NCI-H510A treated with DMSO at 0.1 percent for 48 hours (cell line): ENCODE results near the gene SLAIN1.

ENCODE experiments used
- DNase-seq: peaks from one replicate; lab custom pipeline; 2025; lab: John Stamatoyannopoulos, UW

SLAIN1 gene

GRCh38 chr13:77714119-77714755 lies 16.8 kb downstream of the SLAIN1 start:
- no peak for DNase-seq

- no peak for DNase-seq
Measured at GRCh38 chr13:77715233-77715891, 17.9 kb downstream of the SLAIN1 start.

- DNase-seq: no peak
Measured at GRCh38 chr13:77716692-77717091, 19.2 kb downstream of the SLAIN1 start.

GRCh38 chr13:77717508-77717907 lies 20.0 kb downstream of the SLAIN1 start:
- no peak for DNase-seq

GRCh38 chr13:77719128-77719527 lies 21.6 kb downstream of the SLAIN1 start:
- DNase-seq: no peak

- no peak for DNase-seq
Measured at GRCh38 chr13:77720988-77721387, 23.5 kb downstream of the SLAIN1 start.

- DNase-seq: no peak
Measured at GRCh38 chr13:77724092-77724491, 26.6 kb downstream of the SLAIN1 start.

GRCh38 chr13:77725071-77725470 lies 27.6 kb downstream of the SLAIN1 start:
- DNase-seq: no peak

- DNase-seq: no peak
Measured at GRCh38 chr13:77728265-77729125, 31.0 kb downstream of the SLAIN1 start.

GRCh38 chr13:77729502-77730221 lies 32.2 kb downstream of the SLAIN1 start:
- DNase-seq: no peak

GRCh38 chr13:77730572-77730971 lies 33.1 kb downstream of the SLAIN1 start:
- no peak for DNase-seq

GRCh38 chr13:77732287-77732686 lies 34.8 kb downstream of the SLAIN1 start:
- DNase-seq: no peak

GRCh38 chr13:77733674-77734073 lies 36.2 kb downstream of the SLAIN1 start:
- DNase-seq: no peak

GRCh38 chr13:77737583-77738200 lies 40.2 kb downstream of the SLAIN1 start:
- no peak for DNase-seq

- DNase-seq: no peak
Measured at GRCh38 chr13:77740097-77740735, 42.7 kb downstream of the SLAIN1 start.

GRCh38 chr13:77740931-77741596 lies 43.6 kb downstream of the SLAIN1 start:
- no peak for DNase-seq

- no peak for DNase-seq
Measured at GRCh38 chr13:77741597-77741972, 44.1 kb downstream of the SLAIN1 start.

- DNase-seq: no peak
Measured at GRCh38 chr13:77742801-77743200, 45.3 kb downstream of the SLAIN1 start.

GRCh38 chr13:77745784-77746183 lies 48.3 kb downstream of the SLAIN1 start:
- no peak for DNase-seq

GRCh38 chr13:77749344-77749880 lies 51.9 kb downstream of the SLAIN1 start:
- no peak for DNase-seq
